HG02938 (cell line): ENCODE data around the gene IL9R.
"Not testable (repeated sequence)": the region's sequence is repeated elsewhere in the genome, so short reads cannot be mapped to it uniquely, and the experiment has no call there.

Source experiments
- ATAC-seq: cut with Tn5 transposase; IDR thresholded peaks from one replicate; pipeline ENCODE4 v1.9.1; 2021; ENCODE audit warnings: mild to moderate bottlenecking, moderate library complexity; ENCODE audit not compliant: unreplicated experiment

The IL9R gene

GRCh38 chrX:155998116-155998515 lies 620 bp downstream of the IL9R start:
- ATAC-seq, result no peak

- no peak for ATAC-seq
These were observed 1.4 kb downstream of the IL9R start for GRCh38 chrX:155998761-155999510.

- not testable (repeated sequence) for ATAC-seq
These were observed 2.3 kb downstream of the IL9R start for GRCh38 chrX:155999751-156000150.

GRCh38 chrX:156000361-156000926 lies 2.9 kb downstream of the IL9R start:
- ATAC-seq, result no peak

- ATAC-seq, result no peak
These were observed 3.6 kb downstream of the IL9R start for GRCh38 chrX:156001001-156001666.

- ATAC-seq, result no peak
These were observed 4.1 kb downstream of the IL9R start for GRCh38 chrX:156001667-156002021.

GRCh38 chrX:156002507-156002906 lies 5.0 kb downstream of the IL9R start:
- ATAC-seq, result no peak

- no peak for ATAC-seq
These were observed 6.1 kb downstream of the IL9R start for GRCh38 chrX:156003486-156004185.

GRCh38 chrX:156004256-156004655 lies 6.8 kb downstream of the IL9R start:
- ATAC-seq, result no peak

GRCh38 chrX:156004740-156005139 lies 7.2 kb downstream of the IL9R start:
- no peak for ATAC-seq

- no peak for ATAC-seq
These were observed 7.6 kb downstream of the IL9R start for GRCh38 chrX:156005144-156005543.

GRCh38 chrX:156006468-156006867 lies 9.0 kb downstream of the IL9R start:
- ATAC-seq, result not testable (repeated sequence)

GRCh38 chrX:156008379-156008778 lies 10.9 kb downstream of the IL9R start:
- not testable (repeated sequence) for ATAC-seq

- ATAC-seq, result no peak
These were observed 11.4 kb downstream of the IL9R start for GRCh38 chrX:156008915-156009314.

- ATAC-seq, result not testable (repeated sequence)
These were observed 12.2 kb downstream of the IL9R start for GRCh38 chrX:156009691-156010090.

- ATAC-seq, result not testable (repeated sequence)
These were observed 15.9 kb downstream of the IL9R start for GRCh38 chrX:156013286-156013953.

GRCh38 chrX:156019846-156020245 lies 22.4 kb downstream of the IL9R start:
- not testable (repeated sequence) for ATAC-seq

- not testable (repeated sequence) for ATAC-seq
These were observed 25.5 kb downstream of the IL9R start for GRCh38 chrX:156023002-156023401.

- not testable (repeated sequence) for ATAC-seq
These were observed 27.5 kb downstream of the IL9R start for GRCh38 chrX:156024949-156025492.

- not testable (repeated sequence) for ATAC-seq
These were observed 31.2 kb downstream of the IL9R start for GRCh38 chrX:156028653-156029237.
